Measurements from ENCODE around the gene CDH13.

CDH13 gene

GRCh38 chr16:83747936-83748335 lies 1121.2 kb downstream of the CDH13 start:
- no peak for TF ChIP-seq CTCF (IDR thresholded peaks at IDR 0.05; ENCODE audit: low read depth, low read length, missing control alignments)
- DNase-seq (ENCODE audit: low read depth) = no peak
- H3K4me3 ChIP-seq (ENCODE audit: low read depth, low read length) = no peak overlapping the region
- in situ Hi-C loops (cut with HindIII; ENCODE audit: low sequenced_read_pairs) = no loop called here

GRCh38 chr16:83755391-83755790 lies 1128.6 kb downstream of the CDH13 start:
- no peak for DNase-seq (ENCODE audit: low read depth)
- no peak overlapping the region for H3K4me3 ChIP-seq (ENCODE audit: low read depth, low read length)
- in situ Hi-C loops (cut with HindIII; ENCODE audit: low sequenced_read_pairs) = no loop called here
- no peak for TF ChIP-seq CTCF (IDR thresholded peaks at IDR 0.05; ENCODE audit: low read depth, low read length, missing control alignments)

- TF ChIP-seq CTCF (IDR thresholded peaks at IDR 0.05; ENCODE audit: low read depth, low read length, missing control alignments) = no peak
- DNase-seq (ENCODE audit: low read depth) = no peak
- no peak overlapping the region for H3K4me3 ChIP-seq (ENCODE audit: low read depth, low read length)
- in situ Hi-C loops (cut with HindIII; ENCODE audit: low sequenced_read_pairs) = no loop called here
Measured at GRCh38 chr16:83762141-83762991, 1135.6 kb downstream of the CDH13 start.

GRCh38 chr16:83762992-83763358 lies 1136.2 kb downstream of the CDH13 start:
- DNase-seq (ENCODE audit: low read depth) = no peak
- in situ Hi-C loops (cut with HindIII; ENCODE audit: low sequenced_read_pairs) = no loop called here
- no peak overlapping the region for H3K4me3 ChIP-seq (ENCODE audit: low read depth, low read length)

GRCh38 chr16:83768986-83769385 lies 1142.2 kb downstream of the CDH13 start:
- H3K4me3 ChIP-seq (ENCODE audit: low read depth, low read length) = no peak overlapping the region
- no peak for DNase-seq (ENCODE audit: low read depth)
- in situ Hi-C loops (cut with HindIII; ENCODE audit: low sequenced_read_pairs) = no loop called here
- TF ChIP-seq CTCF (IDR thresholded peaks at IDR 0.05; ENCODE audit: low read depth, low read length, missing control alignments) = no peak

More at GRCh38 chr16:83762992-83763358, 1136.2 kb downstream of the CDH13 start:
- TF ChIP-seq CTCF (IDR thresholded peaks at IDR 0.05; ENCODE audit: low read depth, low read length, missing control alignments) = no peak

GRCh38 chr16:83769397-83770008 lies 1142.7 kb downstream of the CDH13 start:
- H3K4me3 ChIP-seq (ENCODE audit: low read depth, low read length) = no peak overlapping the region
- DNase-seq (ENCODE audit: low read depth) = no peak
- no peak for TF ChIP-seq CTCF (IDR thresholded peaks at IDR 0.05; ENCODE audit: low read depth, low read length, missing control alignments)
- in situ Hi-C loops (cut with HindIII; ENCODE audit: low sequenced_read_pairs) = no loop called here
